Tibial artery (tissue), 4 donors: Measurements from ENCODE around the gene INTU.

Source experiments
- DNase-seq, 2 donors: peaks; one replicate each; pipeline ENCODE4 v3.0.0-alpha.2; 2019
- H3K27ac ChIP-seq, 2 donors: fragments of 200-600 bp; sonication (generic) in 1 of 2; 1 replicate in 1 of 2; 2 replicates in 1 of 2; pipeline ENCODE4 v1.5.1; 2018 to 2019; ENCODE audit warnings: mild to moderate bottlenecking in 1 of 2
- H3K27me3 ChIP-seq, 2 donors: fragments of 200-600 bp; sonication (generic) in 1 of 2; one replicate each; pipeline versions ENCODE4 v1.5.1 to v1.6.0; 2016 to 2019
- H3K36me3 ChIP-seq, 3 donors: fragments of 200-600 bp; sonication (generic) in 2 of 3; one replicate each; pipeline ENCODE4 v1.5.1; 2016 to 2019; ENCODE audit warnings: mild to moderate bottlenecking in 2 of 3
- H3K4me1 ChIP-seq, 4 donors: fragments of 200-600 bp; sonication (generic) in 2 of 4; 1 replicate in 3 of 4; 2 replicates in 1 of 4; pipeline ENCODE4 v1.5.1; 2016 to 2019
- H3K4me3 ChIP-seq, 2 donors: fragments of 200-600 bp; sonication (generic) in 1 of 2; 1 replicate in 1 of 2; 2 replicates in 1 of 2; pipeline ENCODE4 v1.5.1; 2018 to 2019; ENCODE audit warnings: mild to moderate bottlenecking in 2 of 2
- H3K9me3 ChIP-seq, 3 donors: fragments of 200-600 bp; sonication (generic) in 1 of 3; one replicate each; pipeline ENCODE4 v1.5.1; 2016 to 2019
- intact Hi-C: fragments of 100-400 bp; cut with DNase I; formaldehyde crosslinking; loops from one replicate; pipeline ENCODE4 v1.15.0; 2023; ENCODE audit warnings: low total_unique reads
- TF ChIP-seq, protein P1 (sequence below), 2 experiments: fragments of 200-600 bp in 1 of 2; fragments of 450-650 bp in 1 of 2; IDR thresholded peaks; one replicate each; pipeline ENCODE4 v1.5.1; 2017 to 2019; ENCODE audit warnings: antibody characterized with exemption in 2 of 2, mild to moderate bottlenecking in 1 of 2, moderate library complexity in 1 of 2

INTU gene

DNA sequence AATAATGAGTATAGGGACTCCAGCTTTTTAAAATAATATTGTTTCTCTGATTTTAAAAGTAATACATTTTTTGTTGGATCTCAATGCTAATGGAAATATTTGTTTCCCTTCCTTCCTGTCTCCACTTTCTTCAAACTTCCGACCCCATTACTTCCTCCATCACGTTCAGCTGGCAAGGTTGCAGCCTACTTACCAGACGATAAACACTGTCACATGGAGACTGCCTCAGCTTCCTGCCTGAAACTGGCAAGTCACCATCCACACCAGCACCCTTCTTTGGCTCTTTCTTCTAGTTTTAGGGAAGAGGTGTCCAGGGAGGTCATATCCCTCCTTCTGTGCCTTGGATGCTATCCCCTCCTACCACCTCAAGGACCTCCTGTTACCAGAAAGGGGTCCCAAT lies 3.4 kb upstream of the INTU start:
- no peak for DNase-seq
- H3K27me3 ChIP-seq = no peaks in the 10 kb centered on the region
- H3K9me3 ChIP-seq = no peaks in the 10 kb centered on the region
- intact Hi-C loops = no loop called here
- TF ChIP-seq, protein P1, sequence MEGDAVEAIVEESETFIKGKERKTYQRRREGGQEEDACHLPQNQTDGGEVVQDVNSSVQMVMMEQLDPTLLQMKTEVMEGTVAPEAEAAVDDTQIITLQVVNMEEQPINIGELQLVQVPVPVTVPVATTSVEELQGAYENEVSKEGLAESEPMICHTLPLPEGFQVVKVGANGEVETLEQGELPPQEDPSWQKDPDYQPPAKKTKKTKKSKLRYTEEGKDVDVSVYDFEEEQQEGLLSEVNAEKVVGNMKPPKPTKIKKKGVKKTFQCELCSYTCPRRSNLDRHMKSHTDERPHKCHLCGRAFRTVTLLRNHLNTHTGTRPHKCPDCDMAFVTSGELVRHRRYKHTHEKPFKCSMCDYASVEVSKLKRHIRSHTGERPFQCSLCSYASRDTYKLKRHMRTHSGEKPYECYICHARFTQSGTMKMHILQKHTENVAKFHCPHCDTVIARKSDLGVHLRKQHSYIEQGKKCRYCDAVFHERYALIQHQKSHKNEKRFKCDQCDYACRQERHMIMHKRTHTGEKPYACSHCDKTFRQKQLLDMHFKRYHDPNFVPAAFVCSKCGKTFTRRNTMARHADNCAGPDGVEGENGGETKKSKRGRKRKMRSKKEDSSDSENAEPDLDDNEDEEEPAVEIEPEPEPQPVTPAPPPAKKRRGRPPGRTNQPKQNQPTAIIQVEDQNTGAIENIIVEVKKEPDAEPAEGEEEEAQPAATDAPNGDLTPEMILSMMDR (IDR thresholded peaks at IDR 0.05) = no peak
- H3K4me1 ChIP-seq = peaks cover 0 to 11% (median 8%) of the 10 kb centered on the region in 4 donors
- no peaks in the 10 kb centered on the region for H3K36me3 ChIP-seq
- H3K4me3 ChIP-seq = no peak overlapping the region
- H3K27ac ChIP-seq = no peak overlapping the region

DNA sequence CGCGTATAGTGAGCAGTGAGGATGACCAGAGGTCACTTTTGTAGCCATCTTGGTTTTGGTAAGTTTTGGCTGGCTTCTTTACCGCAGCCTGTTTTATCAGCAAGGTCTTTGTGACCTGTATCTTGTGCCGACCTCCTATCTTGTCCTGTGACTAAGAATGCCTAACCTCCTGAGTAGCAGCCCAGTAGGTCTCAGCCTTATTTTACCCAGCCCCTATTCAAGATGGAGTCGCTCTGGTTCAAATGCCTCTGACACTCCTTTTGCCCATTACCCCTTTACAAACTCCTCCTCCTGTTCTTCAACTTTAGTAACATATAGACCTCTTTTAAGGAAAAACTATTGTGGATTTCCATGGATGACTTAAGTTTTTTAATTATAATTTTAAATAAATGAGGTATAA lies 2.6 kb upstream of the INTU start:
- DNase-seq = no peak
- no peaks in the 10 kb centered on the region for H3K27me3 ChIP-seq
- H3K36me3 ChIP-seq = no peaks in the 10 kb centered on the region
- intact Hi-C loops = no loop called here
- H3K27ac ChIP-seq = no peak overlapping the region
- no peaks in the 10 kb centered on the region for H3K9me3 ChIP-seq
- H3K4me3 ChIP-seq = no peak overlapping the region
- TF ChIP-seq, protein P1 (IDR thresholded peaks at IDR 0.05) = no peak
- H3K4me1 ChIP-seq = peaks cover 0 to 18% (median 8%) of the 10 kb centered on the region in 4 donors

DNA sequence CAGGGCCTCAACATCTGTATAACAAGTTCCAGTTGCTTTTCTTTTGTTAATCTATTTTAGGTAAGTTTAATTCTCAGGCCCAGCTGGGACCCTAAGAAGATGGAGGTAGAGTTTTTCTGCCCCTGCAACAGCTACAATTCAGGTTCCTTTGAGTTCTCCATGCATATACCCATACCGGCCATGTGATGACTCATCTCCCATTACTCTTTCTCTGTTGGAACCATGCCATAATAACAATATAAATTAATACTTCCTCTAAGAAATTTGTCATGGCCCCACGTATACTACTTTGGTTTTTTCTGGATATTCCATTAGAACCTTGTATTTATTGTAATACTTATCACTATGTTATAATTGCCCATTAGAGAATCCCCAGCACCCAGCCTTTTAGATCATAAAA lies 1.3 kb upstream of the INTU start:
- H3K27me3 ChIP-seq = no peaks in the 10 kb centered on the region
- intact Hi-C loops = no loop called here
- H3K27ac ChIP-seq = no peak overlapping the region
- H3K4me3 ChIP-seq = no peak overlapping the region
- TF ChIP-seq, protein P1 (IDR thresholded peaks at IDR 0.05) = no peak
- H3K36me3 ChIP-seq = no peaks in the 10 kb centered on the region
- DNase-seq = no peak
- peaks cover 0 to 18% (median 8%) of the 10 kb centered on the region in 4 donors for H3K4me1 ChIP-seq
- H3K9me3 ChIP-seq = no peaks in the 10 kb centered on the region

DNA sequence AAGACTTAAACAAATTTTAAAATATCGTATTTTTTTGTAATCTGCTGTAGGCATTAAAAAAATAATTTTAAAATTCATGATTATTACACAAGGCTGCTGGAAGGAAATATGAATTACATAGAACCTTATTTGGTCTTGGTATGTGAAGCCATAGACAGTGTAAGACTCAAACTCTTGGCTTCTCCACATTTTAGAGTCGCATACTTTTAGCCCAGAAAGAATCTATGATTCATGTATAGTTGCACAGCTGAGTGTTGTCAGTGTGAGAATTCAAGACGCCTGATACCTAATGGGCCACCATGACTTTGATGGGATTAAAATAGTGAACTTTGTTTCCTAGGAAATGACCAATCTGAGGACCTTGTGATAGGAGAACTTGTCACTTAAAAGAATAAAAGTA lies 1.4 kb downstream of the INTU start:
- Histone ChIP-seq H3K9me3 (no peaks in the 10 kb centered on the region), H3K27ac (no peak overlapping the region), H3K4me3 (peak overlapping the region in 1 of 2 donors; percentile 75), H3K27me3 (no peaks in the 10 kb centered on the region), H3K36me3 (no peaks in the 10 kb centered on the region), H3K4me1 (peaks cover 0 to 18% (median 8%) of the 10 kb centered on the region in 4 donors)
- TF ChIP-seq, protein P1 (IDR thresholded peaks at IDR 0.05) = no peak
- no peak for DNase-seq
- intact Hi-C loops = no loop called here

DNA sequence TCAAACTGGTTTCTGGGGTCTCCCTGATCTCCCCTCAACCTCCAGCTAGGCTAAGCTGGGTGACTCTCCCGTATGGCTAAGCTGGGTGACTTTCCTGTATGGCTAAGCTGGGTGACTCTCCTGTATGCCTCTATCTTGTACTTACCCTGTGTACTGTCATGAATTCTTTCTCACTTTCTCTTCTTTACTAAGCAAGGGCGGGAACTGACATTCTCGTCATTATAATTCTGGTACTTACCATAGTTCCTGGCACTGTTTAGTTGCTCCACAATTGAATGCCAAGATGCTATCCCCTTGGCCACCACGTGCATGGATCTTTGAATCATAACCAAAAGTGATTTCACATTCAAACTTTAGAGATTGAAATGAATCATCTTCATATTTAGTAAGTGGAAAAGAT lies 8.8 kb downstream of the INTU start:
- TF ChIP-seq, protein P1 (IDR thresholded peaks at IDR 0.05) = no peak
- no peaks in the 10 kb centered on the region for H3K9me3 ChIP-seq
- no peak overlapping the region for H3K4me3 ChIP-seq
- no peaks in the 10 kb centered on the region for H3K27me3 ChIP-seq
- no peak for DNase-seq
- intact Hi-C loops = no loop called here
- peak overlapping the region in 1 of 2 donors; percentile 10 for H3K27ac ChIP-seq
- H3K36me3 ChIP-seq = no peaks in the 10 kb centered on the region
- H3K4me1 ChIP-seq = peaks cover 0 to 38% (median 19%) of the 10 kb centered on the region in 4 donors

DNA sequence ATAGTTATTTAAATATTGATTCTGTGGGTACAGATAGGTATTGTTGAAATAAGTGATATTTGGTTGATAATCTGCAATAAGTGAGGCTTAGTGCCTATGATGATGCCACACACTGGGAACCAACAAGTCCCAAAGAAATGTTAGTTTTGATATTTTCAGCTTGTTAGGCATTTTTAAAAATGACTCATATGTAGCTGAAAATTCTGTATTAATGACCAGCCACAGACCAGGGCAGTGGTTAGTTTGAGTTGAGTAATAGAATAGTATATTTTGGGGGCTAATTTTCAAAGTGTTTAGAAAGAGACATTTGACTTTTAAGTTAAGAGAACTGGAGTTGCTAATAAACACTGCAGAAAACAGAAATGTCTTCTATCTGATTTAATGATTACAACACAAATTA lies 9.4 kb downstream of the INTU start:
- peaks cover 0 to 38% (median 19%) of the 10 kb centered on the region in 4 donors for H3K4me1 ChIP-seq
- no peaks in the 10 kb centered on the region for H3K27me3 ChIP-seq
- TF ChIP-seq, protein P1 (IDR thresholded peaks at IDR 0.05) = no peak
- intact Hi-C loops = no loop called here
- no peak for DNase-seq
- H3K36me3 ChIP-seq = no peaks in the 10 kb centered on the region
- peak overlapping the region in 1 of 2 donors; percentile 10 for H3K4me3 ChIP-seq
- peak overlapping the region; percentile 10 to 44 for H3K27ac ChIP-seq
- H3K9me3 ChIP-seq = no peaks in the 10 kb centered on the region
